ENCODE data around the gene HOXB13. TPM values are rescaled to one million over a fixed set of nuclear protein-coding genes. Genes with fewer than 3 reads are reported as not detected.

Gene HOXB13
- total and polyA plus RNA-seq, 2 of the 13 experiments (the other 11 are each of a cell fraction or from before 2014, with no cell fraction given): not detected

GRCh38 chr17:48749621-48750553 lies 21.3 kb upstream of the HOXB13 start:
- ATAC-seq (no peak), FAIRE-seq (no peak), DNase-seq (ENCODE audit: low spot score) (no peak)
- no TSS peak for BruUV-seq (replicated peaks)
- H3K4me3 ChIP-seq (replicated peaks in 1 of 3; ENCODE audit: insufficient read depth in 1 of 3, low read depth in 2 of 3, low read length in 3 of 3): no peak overlapping the region
- no peaks in the 10 kb centered on the region for H3K36me3 ChIP-seq (replicated peaks in 1 of 2; ENCODE audit: control insufficient read depth in 1 of 2, insufficient read depth in 2 of 2, low read length in 2 of 2)
- no peak overlapping the region for H3K4me2 ChIP-seq (ENCODE audit: low read depth, low read length)
- POLR2A ChIA-PET: no interaction called here
- peaks cover 45 to 95% of the 10 kb centered on the region in 2 experiments for H3K27me3 ChIP-seq (ENCODE audit: control insufficient read depth in 1 of 2, insufficient read depth in 2 of 2, low read length in 2 of 2)
- in situ Hi-C loops (cut with HindIII; ENCODE audit: extremely low pct_ligation_motif_present, low pct_unique_long_range_greater_than_20kb) (no loop called here), intact Hi-C loops (cut with micrococcal nuclease; ENCODE audit: unreplicated experiment) (no loop called here)
- H4K20me1 ChIP-seq (ENCODE audit: insufficient read depth, low read length): no peaks in the 10 kb centered on the region
- H3K4me1 ChIP-seq (ENCODE audit: insufficient read depth, low read length): no peaks in the 10 kb centered on the region
- H3K27ac ChIP-seq (ENCODE audit: extremely low read length, insufficient read depth, low read length): no peak overlapping the region
- no peak overlapping the region for H3K9ac ChIP-seq (ENCODE audit: insufficient read depth, low read depth, low read length)
- H3K79me2 ChIP-seq (ENCODE audit: insufficient read depth, low read length): no peaks in the 10 kb centered on the region
- no peaks in the 10 kb centered on the region for H3K9me3 ChIP-seq (ENCODE audit: low read length)
- 14% methylated on average over 29 of the region's 32 CpGs for WGBS (ENCODE audit: low lambda C conversion rate)
- CTCF ChIA-PET (ENCODE audit: low intra/inter-chr PET ratio, low total read pairs): no interaction called here
- no peak overlapping the region for H2AFZ ChIP-seq (ENCODE audit: low read length)
- no peak for TF ChIP-seq MEIS1 (CRISPR knock-in tag; IDR thresholded peaks at IDR 0.05; ENCODE audit: borderline replicate concordance)
- no peak for TF ChIP-seq CEBPB (IDR thresholded peaks at IDR 0.05; ENCODE audit: borderline replicate concordance, low read depth, low read length)
- TF ChIP-seq HES4 (CRISPR knock-in tag; IDR thresholded peaks at IDR 0.05; ENCODE audit: borderline replicate concordance): no peak
- no peak for TF ChIP-seq ZMYM2 (CRISPR knock-in tag; IDR thresholded peaks at IDR 0.05)
- TF ChIP-seq, protein P1, sequence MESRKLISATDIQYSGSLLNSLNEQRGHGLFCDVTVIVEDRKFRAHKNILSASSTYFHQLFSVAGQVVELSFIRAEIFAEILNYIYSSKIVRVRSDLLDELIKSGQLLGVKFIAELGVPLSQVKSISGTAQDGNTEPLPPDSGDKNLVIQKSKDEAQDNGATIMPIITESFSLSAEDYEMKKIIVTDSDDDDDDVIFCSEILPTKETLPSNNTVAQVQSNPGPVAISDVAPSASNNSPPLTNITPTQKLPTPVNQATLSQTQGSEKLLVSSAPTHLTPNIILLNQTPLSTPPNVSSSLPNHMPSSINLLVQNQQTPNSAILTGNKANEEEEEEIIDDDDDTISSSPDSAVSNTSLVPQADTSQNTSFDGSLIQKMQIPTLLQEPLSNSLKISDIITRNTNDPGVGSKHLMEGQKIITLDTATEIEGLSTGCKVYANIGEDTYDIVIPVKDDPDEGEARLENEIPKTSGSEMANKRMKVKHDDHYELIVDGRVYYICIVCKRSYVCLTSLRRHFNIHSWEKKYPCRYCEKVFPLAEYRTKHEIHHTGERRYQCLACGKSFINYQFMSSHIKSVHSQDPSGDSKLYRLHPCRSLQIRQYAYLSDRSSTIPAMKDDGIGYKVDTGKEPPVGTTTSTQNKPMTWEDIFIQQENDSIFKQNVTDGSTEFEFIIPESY (CRISPR knock-in tag; IDR thresholded peaks at IDR 0.05): no peak
- no peak for TF ChIP-seq ZNF317 (CRISPR knock-in tag; IDR thresholded peaks at IDR 0.05)
- TF ChIP-seq GLI4 (CRISPR knock-in tag; IDR thresholded peaks at IDR 0.05; ENCODE audit: borderline replicate concordance): no peak
- TF ChIP-seq, protein P2, sequence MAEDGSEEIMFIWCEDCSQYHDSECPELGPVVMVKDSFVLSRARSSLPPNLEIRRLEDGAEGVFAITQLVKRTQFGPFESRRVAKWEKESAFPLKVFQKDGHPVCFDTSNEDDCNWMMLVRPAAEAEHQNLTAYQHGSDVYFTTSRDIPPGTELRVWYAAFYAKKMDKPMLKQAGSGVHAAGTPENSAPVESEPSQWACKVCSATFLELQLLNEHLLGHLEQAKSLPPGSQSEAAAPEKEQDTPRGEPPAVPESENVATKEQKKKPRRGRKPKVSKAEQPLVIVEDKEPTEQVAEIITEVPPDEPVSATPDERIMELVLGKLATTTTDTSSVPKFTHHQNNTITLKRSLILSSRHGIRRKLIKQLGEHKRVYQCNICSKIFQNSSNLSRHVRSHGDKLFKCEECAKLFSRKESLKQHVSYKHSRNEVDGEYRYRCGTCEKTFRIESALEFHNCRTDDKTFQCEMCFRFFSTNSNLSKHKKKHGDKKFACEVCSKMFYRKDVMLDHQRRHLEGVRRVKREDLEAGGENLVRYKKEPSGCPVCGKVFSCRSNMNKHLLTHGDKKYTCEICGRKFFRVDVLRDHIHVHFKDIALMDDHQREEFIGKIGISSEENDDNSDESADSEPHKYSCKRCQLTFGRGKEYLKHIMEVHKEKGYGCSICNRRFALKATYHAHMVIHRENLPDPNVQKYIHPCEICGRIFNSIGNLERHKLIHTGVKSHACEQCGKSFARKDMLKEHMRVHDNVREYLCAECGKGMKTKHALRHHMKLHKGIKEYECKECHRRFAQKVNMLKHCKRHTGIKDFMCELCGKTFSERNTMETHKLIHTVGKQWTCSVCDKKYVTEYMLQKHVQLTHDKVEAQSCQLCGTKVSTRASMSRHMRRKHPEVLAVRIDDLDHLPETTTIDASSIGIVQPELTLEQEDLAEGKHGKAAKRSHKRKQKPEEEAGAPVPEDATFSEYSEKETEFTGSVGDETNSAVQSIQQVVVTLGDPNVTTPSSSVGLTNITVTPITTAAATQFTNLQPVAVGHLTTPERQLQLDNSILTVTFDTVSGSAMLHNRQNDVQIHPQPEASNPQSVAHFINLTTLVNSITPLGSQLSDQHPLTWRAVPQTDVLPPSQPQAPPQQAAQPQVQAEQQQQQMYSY (CRISPR knock-in tag; IDR thresholded peaks at IDR 0.05): no peak
- no peak for TF ChIP-seq ZBTB34 (CRISPR knock-in tag; IDR thresholded peaks at IDR 0.05)
- TF ChIP-seq PPARG (CRISPR knock-in tag; conservative IDR thresholded peaks at IDR 0.05): no peak
- no peak for TF ChIP-seq ZNF800 (CRISPR knock-in tag; IDR thresholded peaks at IDR 0.05)
- TF ChIP-seq ADNP (CRISPR knock-in tag; IDR thresholded peaks at IDR 0.05): no peak

All from HepG2 (cell line).